ENCODE results near the gene KIAA1586. TPM values are rescaled to one million over a fixed set of nuclear protein-coding genes. Genes with fewer than 3 reads are reported as not detected.
"Not testable (repeated sequence)": the region's sequence is repeated elsewhere in the genome, so short reads cannot be mapped to it uniquely, and the experiment has no call there.

The KIAA1586 gene
- total RNA-seq, 1 donor from 2014 or later: 6.6 TPM

GRCh38 chr6:57029213-57029612 is 17.3 kb upstream of the KIAA1586 start:
- Histone ChIP-seq H3K36me3 (no peaks in the 10 kb centered on the region), H3K4me3 (no peak overlapping the region), H3K27me3 (no peaks in the 10 kb centered on the region), H3K9me3 (no peaks in the 10 kb centered on the region), H3K27ac (no peak overlapping the region), H3K4me1 (no peaks in the 10 kb centered on the region)
- DNase-seq (ENCODE audit: extremely low spot score in 2 of 2): no peak
- intact Hi-C loops (cut with DNase I): no loop called here
- TF ChIP-seq POLR2A (IDR thresholded peaks at IDR 0.05): no peak

GRCh38 chr6:57033228-57033627 is 13.3 kb upstream of the KIAA1586 start:
- no peaks in the 10 kb centered on the region for H3K9me3 ChIP-seq
- no peak overlapping the region for H3K4me3 ChIP-seq
- DNase-seq (ENCODE audit: extremely low spot score in 2 of 2): no peak
- TF ChIP-seq CTCF (IDR thresholded peaks at IDR 0.05) (no peak), POLR2AphosphoS5 (IDR thresholded peaks at IDR 0.05; ENCODE audit: insufficient read depth in 1 of 2, low read depth in 1 of 2) (no peak), POLR2A (IDR thresholded peaks at IDR 0.05) (no peak)
- intact Hi-C loops (cut with DNase I): no loop called here
- no peaks in the 10 kb centered on the region for H3K4me1 ChIP-seq
- H3K36me3 ChIP-seq: no peaks in the 10 kb centered on the region
- H3K27ac ChIP-seq: no peak overlapping the region
- H3K27me3 ChIP-seq: no peaks in the 10 kb centered on the region

- H3K36me3 ChIP-seq: no peaks in the 10 kb centered on the region
- intact Hi-C loops (cut with DNase I): no loop called here
- H3K9me3 ChIP-seq: no peaks in the 10 kb centered on the region
- no peak overlapping the region for H3K27ac ChIP-seq
- no peak for TF ChIP-seq POLR2AphosphoS5 (IDR thresholded peaks at IDR 0.05; ENCODE audit: insufficient read depth in 1 of 2, low read depth in 1 of 2)
- no peak for TF ChIP-seq CTCF (IDR thresholded peaks at IDR 0.05)
- no peak for TF ChIP-seq POLR2A (IDR thresholded peaks at IDR 0.05)
- DNase-seq (ENCODE audit: extremely low spot score in 2 of 2): no peak
- H3K4me1 ChIP-seq: no peaks in the 10 kb centered on the region
- no peak overlapping the region for H3K4me3 ChIP-seq
- H3K27me3 ChIP-seq: no peaks in the 10 kb centered on the region
These were observed 10.9 kb upstream of the KIAA1586 start for GRCh38 chr6:57035549-57035948.

GRCh38 chr6:57038906-57039305 is 7.6 kb upstream of the KIAA1586 start:
- DNase-seq (ENCODE audit: extremely low spot score in 2 of 2): no peak
- H3K27me3 ChIP-seq: no peaks in the 10 kb centered on the region
- H3K27ac ChIP-seq: no peak overlapping the region
- no peaks in the 10 kb centered on the region for H3K9me3 ChIP-seq
- H3K4me3 ChIP-seq: no peak overlapping the region
- no peaks in the 10 kb centered on the region for H3K4me1 ChIP-seq
- H3K36me3 ChIP-seq: no peaks in the 10 kb centered on the region
- intact Hi-C loops (cut with DNase I): no loop called here
- TF ChIP-seq POLR2A (IDR thresholded peaks at IDR 0.05): no peak

DNA sequence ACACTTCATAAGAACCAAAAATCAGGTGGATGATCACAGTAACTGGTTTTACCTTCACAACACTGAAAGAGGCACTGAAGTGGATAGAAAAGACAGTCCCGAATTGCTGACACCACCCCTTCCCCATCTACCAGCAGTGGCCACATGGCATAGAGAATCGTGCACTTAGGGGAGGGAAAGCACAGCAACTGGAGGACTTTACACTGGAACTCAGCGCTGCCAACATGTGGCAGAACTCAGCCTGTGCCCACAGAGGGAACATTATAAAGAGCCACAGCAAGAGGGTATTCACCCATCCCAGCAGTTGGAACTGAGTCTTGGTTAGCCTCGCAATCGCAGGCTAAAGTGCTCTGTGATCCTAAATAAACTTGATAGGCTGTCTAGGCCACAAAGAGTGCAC is 6.5 kb upstream of the KIAA1586 start:
- no peaks in the 10 kb centered on the region for H3K27me3 ChIP-seq
- H3K27ac ChIP-seq: no peak overlapping the region
- no peak for DNase-seq (ENCODE audit: extremely low spot score in 2 of 2)
- H3K9me3 ChIP-seq: no peaks in the 10 kb centered on the region
- H3K4me3 ChIP-seq: no peak overlapping the region
- intact Hi-C loops (cut with DNase I): no loop called here
- no peak for TF ChIP-seq POLR2A (IDR thresholded peaks at IDR 0.05)
- no peak for TF ChIP-seq POLR2AphosphoS5 (IDR thresholded peaks at IDR 0.05; ENCODE audit: insufficient read depth in 1 of 2, low read depth in 1 of 2)
- no peak for TF ChIP-seq CTCF (IDR thresholded peaks at IDR 0.05)
- H3K4me1 ChIP-seq: no peaks in the 10 kb centered on the region
- no peaks in the 10 kb centered on the region for H3K36me3 ChIP-seq

- DNase-seq (ENCODE audit: extremely low spot score in 2 of 2); H3K27ac ChIP-seq; intact Hi-C loops (cut with DNase I); H3K9me3 ChIP-seq; H3K27me3 ChIP-seq; H3K36me3 ChIP-seq; H3K4me3 ChIP-seq: not testable (repeated sequence)
- peaks cover 13% of the 10 kb centered on the region for H3K4me1 ChIP-seq
These were observed 2.4 kb upstream of the KIAA1586 start for GRCh38 chr6:57044061-57044460.

DNA sequence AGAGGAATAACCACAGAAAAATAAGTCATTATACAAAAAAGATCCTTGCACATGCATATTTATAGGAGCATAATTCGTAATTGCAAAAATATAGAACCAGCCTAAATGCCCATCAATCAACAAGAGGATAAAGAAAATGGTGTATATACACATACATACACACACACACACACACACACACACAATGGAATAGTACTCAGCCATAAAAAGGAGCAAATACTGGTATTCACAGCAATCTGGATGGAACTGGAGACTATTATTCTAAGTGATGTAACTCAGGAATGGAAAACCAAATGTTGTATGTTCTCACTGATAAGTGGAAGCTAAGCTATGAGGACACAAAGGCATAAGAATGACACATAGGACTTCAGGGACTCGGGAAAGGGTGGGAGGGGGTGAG is 1.9 kb upstream of the KIAA1586 start:
- Histone ChIP-seq H3K4me1 (peaks cover 17% of the 10 kb centered on the region), H3K27me3 (no peaks in the 10 kb centered on the region), H3K27ac (no peak overlapping the region), H3K4me3 (no peak overlapping the region), H3K9me3 (no peaks in the 10 kb centered on the region), H3K36me3 (no peaks in the 10 kb centered on the region)
- no peak for DNase-seq (ENCODE audit: extremely low spot score in 2 of 2)
- intact Hi-C loops (cut with DNase I): no loop called here
- TF ChIP-seq CTCF (IDR thresholded peaks at IDR 0.05) (no peak), POLR2A (IDR thresholded peaks at IDR 0.05) (no peak), POLR2AphosphoS5 (IDR thresholded peaks at IDR 0.05; ENCODE audit: insufficient read depth in 1 of 2, low read depth in 1 of 2) (no peak)

- not testable (repeated sequence) for H3K9me3 ChIP-seq; H3K27me3 ChIP-seq; H3K4me3 ChIP-seq; H3K27ac ChIP-seq; DNase-seq (ENCODE audit: extremely low spot score in 2 of 2)
- H3K36me3 ChIP-seq: peaks cover 0 to 11% of the 10 kb centered on the region in 2 donors
- intact Hi-C loops (cut with DNase I): loop anchor here (5.0 kb wide), 1 partner anchor 95 kb away; no protein-coding TSS in a partner anchor
- H3K4me1 ChIP-seq: peaks cover 17% of the 10 kb centered on the region
These were observed 728 bp downstream of the KIAA1586 start for GRCh38 chr6:57047257-57047585.

DNA sequence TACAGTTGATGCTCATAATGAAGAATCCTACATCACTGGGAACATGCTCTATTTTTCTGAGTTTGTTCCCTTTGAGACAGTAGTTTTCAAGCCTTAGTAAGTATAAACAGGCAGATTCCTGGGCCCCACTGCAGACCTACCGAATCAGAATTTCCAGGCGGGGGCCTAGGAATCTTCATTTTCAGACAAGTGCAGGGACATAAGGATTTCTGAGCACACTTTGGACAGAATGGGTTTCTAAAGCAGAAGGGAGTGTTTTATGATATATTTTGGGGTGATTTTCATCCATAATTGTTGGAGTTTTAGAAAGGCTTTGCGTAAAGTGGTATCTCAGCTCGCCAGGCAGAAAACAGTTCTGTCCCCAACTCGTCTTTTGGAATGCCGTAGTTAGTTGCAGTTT is 1.4 kb downstream of the KIAA1586 start:
- H3K27ac ChIP-seq; H3K4me3 ChIP-seq; H3K9me3 ChIP-seq; DNase-seq (ENCODE audit: extremely low spot score in 2 of 2); H3K27me3 ChIP-seq: not testable (repeated sequence)
- peaks cover 0 to 14% of the 10 kb centered on the region in 2 donors for H3K36me3 ChIP-seq
- intact Hi-C loops (cut with DNase I): loop anchor here (5.0 kb wide), 1 partner anchor 96 kb away; no protein-coding TSS in a partner anchor
- peaks cover 17% of the 10 kb centered on the region for H3K4me1 ChIP-seq

All from vagina (tissue), 2 donors.